MCF 10A (cell line): Measurements from ENCODE around the gene CPEB1. TPM values are rescaled to one million over a fixed set of nuclear protein-coding genes. Genes with fewer than 3 reads are reported as not detected.

Experiments used
- BruUV-seq: library from RNA; stranded (reverse); fragments of 400-500 nt; replicated peaks from 2 replicates; lab custom pipeline; 2021; lab: Mats Ljungman, UMichigan
- CTCF ChIA-PET: fragments of 300-600 bp; sonication (Branson Sonifier 250); formaldehyde crosslinking; extraction: SDS; loops from one replicate; lab custom pipeline; 2021; ENCODE audit warnings: antibody characterized with exemption, inconsistent platforms; lab: Yijun Ruan, JAX
- POLR2A ChIA-PET: fragments of 300-600, 350-650 bp; sonication (Branson Sonifier 250); formaldehyde crosslinking; extraction: SDS; loops from one replicate; lab custom pipeline; 2020; ENCODE audit warnings: antibody characterized with exemption, inconsistent platforms; lab: Yijun Ruan, JAX
- DNase-seq: peaks from one replicate; pipeline ENCODE4 v3.0.0-alpha.2; 2018; ENCODE audit not compliant: unreplicated experiment
- H3K27ac Mint-ChIP-seq: one replicate; pipeline ENCODE4 v1.8.0; 2022; ENCODE audit warnings: mild to moderate bottlenecking, low read depth, mixed read lengths; ENCODE audit not compliant: unreplicated experiment
- H3K27me3 Mint-ChIP-seq: one replicate; pipeline ENCODE4 v1.8.0; 2022; ENCODE audit warnings: mixed read lengths; ENCODE audit not compliant: insufficient read depth, unreplicated experiment
- H3K36me3 Mint-ChIP-seq: one replicate; pipeline ENCODE4 v1.8.0; 2022; ENCODE audit warnings: mild to moderate bottlenecking, moderate library complexity, mixed read lengths; ENCODE audit not compliant: insufficient read depth, unreplicated experiment
- H3K4me1 Mint-ChIP-seq: one replicate; pipeline ENCODE4 v1.8.0; 2022; ENCODE audit warnings: mixed read lengths; ENCODE audit not compliant: insufficient read depth, unreplicated experiment
- H3K4me3 Mint-ChIP-seq: one replicate; pipeline ENCODE4 v1.8.0; 2022; ENCODE audit warnings: mild to moderate bottlenecking, moderate library complexity, mixed read lengths; ENCODE audit not compliant: unreplicated experiment
- H3K9me3 Mint-ChIP-seq: one replicate; pipeline ENCODE4 v1.8.0; 2022; ENCODE audit warnings: mixed read lengths; ENCODE audit not compliant: unreplicated experiment
- intact Hi-C: fragments of 100-400 bp; cut with micrococcal nuclease; formaldehyde crosslinking; loops from 2 replicates; pipeline ENCODE4 v1.14.1; 2022
- total RNA-seq: library from RNA; stranded (reverse); gene quantifications from 2 replicates; pipeline ENCODE4 v1.2.3, GENCODE V29; 2022
- TF ChIP-seq, protein P1 (sequence below): fragments of 200-600 bp; IDR thresholded peaks from one replicate; pipeline ENCODE4 v1.8.0; 2022; ENCODE audit warnings: antibody characterized with exemption, mild to moderate bottlenecking; ENCODE audit not compliant: unreplicated experiment

CPEB1 gene
- total RNA-seq, 1 experiment from 2014 or later = not detected

DNA sequence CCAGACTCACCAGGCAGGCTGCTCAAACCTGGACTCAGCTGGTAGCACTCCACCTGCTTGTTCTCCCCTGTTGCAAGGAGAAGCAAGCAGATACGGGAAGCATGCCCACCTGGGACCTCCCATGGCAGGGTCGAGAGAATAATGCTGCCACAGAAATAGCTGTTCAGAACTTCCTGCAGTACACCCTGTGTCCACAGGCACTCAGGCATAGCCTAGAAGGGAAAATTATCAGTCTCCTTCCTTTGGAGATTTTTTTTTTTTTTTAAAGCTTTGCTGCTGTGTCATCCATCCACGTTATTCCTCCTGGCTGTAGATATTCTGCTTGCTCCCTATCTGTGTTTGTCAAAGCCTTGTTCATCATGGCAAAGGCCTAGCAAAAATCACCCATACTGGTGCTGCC is 74.2 kb downstream of the CPEB1 start:
- BruUV-seq = no TSS peak
- no peaks in the 10 kb centered on the region for H3K9me3 Mint-ChIP-seq
- ChIA-PET POLR2A (interaction anchor here (0.6 to 2.0 kb wide), 5 partner anchors 9 to 178 kb away, joined by 3 to 9 read pairs (median 4); partner anchors contain the start of gene RPS17), CTCF (interaction anchor here (0.6 kb wide), 1 partner anchor 342 kb away, joined by 3 read pairs; no protein-coding TSS in a partner anchor)
- H3K36me3 Mint-ChIP-seq = no peaks in the 10 kb centered on the region
- TF ChIP-seq, protein P1, sequence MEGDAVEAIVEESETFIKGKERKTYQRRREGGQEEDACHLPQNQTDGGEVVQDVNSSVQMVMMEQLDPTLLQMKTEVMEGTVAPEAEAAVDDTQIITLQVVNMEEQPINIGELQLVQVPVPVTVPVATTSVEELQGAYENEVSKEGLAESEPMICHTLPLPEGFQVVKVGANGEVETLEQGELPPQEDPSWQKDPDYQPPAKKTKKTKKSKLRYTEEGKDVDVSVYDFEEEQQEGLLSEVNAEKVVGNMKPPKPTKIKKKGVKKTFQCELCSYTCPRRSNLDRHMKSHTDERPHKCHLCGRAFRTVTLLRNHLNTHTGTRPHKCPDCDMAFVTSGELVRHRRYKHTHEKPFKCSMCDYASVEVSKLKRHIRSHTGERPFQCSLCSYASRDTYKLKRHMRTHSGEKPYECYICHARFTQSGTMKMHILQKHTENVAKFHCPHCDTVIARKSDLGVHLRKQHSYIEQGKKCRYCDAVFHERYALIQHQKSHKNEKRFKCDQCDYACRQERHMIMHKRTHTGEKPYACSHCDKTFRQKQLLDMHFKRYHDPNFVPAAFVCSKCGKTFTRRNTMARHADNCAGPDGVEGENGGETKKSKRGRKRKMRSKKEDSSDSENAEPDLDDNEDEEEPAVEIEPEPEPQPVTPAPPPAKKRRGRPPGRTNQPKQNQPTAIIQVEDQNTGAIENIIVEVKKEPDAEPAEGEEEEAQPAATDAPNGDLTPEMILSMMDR = no peak
- intact Hi-C loops = no loop called here
- peaks cover 21% of the 10 kb centered on the region for H3K27me3 Mint-ChIP-seq
- H3K4me1 Mint-ChIP-seq = no peaks in the 10 kb centered on the region
- no peak overlapping the region for H3K4me3 Mint-ChIP-seq
- H3K27ac Mint-ChIP-seq = no peak overlapping the region
- DNase-seq = no peak

DNA sequence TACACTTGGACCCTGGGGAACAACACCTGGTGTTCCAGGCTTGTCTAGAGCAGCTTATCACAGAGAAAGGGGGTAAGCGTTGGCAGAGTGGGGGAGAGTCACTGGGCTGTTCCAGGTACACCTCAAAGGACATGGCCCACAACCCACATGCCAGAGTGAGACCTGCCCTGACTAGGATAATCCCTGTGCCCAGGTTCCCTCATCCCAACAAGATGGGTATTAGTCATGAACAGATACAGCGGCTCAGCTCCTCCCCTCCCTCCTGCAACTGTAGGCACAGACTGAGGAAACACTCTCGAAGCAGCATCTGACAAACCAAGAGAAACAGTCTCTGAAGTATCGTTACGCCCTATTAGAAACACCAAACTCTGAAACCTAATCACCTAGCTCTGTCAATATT is 74.9 kb downstream of the CPEB1 start:
- no peaks in the 10 kb centered on the region for H3K9me3 Mint-ChIP-seq
- H3K27ac Mint-ChIP-seq = no peak overlapping the region
- POLR2A ChIA-PET = interaction anchor here (0.6 to 2.0 kb wide), 4 partner anchors 10 to 178 kb away, joined by 4 to 9 read pairs (median 5); partner anchors contain the start of gene RPS17
- DNase-seq = no peak
- H3K27me3 Mint-ChIP-seq = peaks cover 21% of the 10 kb centered on the region
- TF ChIP-seq, protein P1 = no peak
- intact Hi-C loops = no loop called here
- H3K36me3 Mint-ChIP-seq = no peaks in the 10 kb centered on the region
- CTCF ChIA-PET = no interaction called here
- no peaks in the 10 kb centered on the region for H3K4me1 Mint-ChIP-seq
- BruUV-seq = no TSS peak
- no peak overlapping the region for H3K4me3 Mint-ChIP-seq

DNA sequence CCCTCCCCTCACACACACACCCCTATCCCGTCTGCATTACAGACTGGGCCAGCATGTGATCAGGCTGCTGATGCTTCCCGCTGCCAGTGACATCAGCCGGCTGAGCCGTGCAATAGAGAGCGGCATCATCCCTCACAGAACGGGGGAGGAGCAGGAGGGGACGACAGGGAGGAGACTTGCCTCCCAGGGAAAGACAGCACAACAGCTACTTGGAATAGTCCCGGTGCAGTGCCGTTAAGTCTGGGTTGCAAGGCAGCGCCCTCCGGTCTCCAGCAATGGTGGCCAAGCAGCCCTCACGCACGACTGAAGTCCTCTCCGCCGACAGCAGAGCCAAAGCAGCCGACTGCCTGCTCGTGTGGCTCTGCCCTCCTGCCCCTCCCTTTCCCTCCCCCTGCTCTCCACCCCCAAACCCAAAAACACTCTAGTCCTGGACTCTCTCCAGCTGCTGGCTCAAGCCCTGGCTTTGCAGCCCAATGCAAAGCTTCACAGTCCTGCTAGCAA is 75.4 kb downstream of the CPEB1 start:
- intact Hi-C loops = no loop called here
- peaks cover 21% of the 10 kb centered on the region for H3K27me3 Mint-ChIP-seq
- H3K9me3 Mint-ChIP-seq = no peaks in the 10 kb centered on the region
- no TSS peak for BruUV-seq
- no peak overlapping the region for H3K4me3 Mint-ChIP-seq
- H3K4me1 Mint-ChIP-seq = no peaks in the 10 kb centered on the region
- CTCF ChIA-PET = no interaction called here
- H3K36me3 Mint-ChIP-seq = no peaks in the 10 kb centered on the region
- POLR2A ChIA-PET = interaction anchor here (0.6 to 2.0 kb wide), 4 partner anchors 10 to 178 kb away, joined by 4 to 9 read pairs (median 5); partner anchors contain the start of gene RPS17
- H3K27ac Mint-ChIP-seq = no peak overlapping the region
- DNase-seq = no peak
- TF ChIP-seq, protein P1 = no peak

DNA sequence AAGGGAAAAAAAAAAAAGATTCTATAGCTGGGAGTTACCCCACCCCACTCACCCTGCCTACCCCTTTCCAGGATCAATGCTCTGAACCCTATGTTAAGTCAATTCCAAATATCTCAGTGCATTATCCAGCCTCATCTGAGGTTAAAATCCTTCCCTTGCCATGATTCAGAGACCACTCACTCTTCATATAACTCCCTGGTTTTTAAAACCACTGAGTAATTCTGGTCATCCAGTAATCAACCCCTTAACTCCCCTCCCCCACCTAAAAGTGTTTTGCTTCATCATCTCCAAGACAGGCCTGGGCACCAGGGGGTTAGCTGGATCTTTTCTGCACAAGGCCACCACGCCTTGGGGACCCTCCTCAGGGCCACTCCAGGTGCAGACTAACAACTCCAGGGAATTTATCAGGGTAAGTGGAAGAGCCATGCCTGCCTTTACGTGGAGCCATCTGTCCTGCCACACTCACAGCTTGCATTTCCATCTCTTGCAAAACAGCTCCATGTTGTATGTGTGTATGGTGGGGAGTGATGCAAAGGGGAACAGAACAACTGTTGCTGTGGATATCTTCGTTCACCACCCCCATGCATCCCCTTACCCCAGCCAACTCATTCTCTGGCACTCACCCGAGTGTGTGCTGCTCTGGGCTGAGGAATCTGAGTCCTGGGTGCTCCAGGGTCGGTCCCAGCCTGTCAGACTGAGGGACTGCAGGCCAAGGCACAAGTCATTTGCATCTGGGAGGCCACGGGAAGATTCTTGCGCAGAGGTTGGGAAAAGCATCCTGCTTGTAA is 76.2 kb downstream of the CPEB1 start:
- no peaks in the 10 kb centered on the region for H3K9me3 Mint-ChIP-seq
- H3K27ac Mint-ChIP-seq = no peak overlapping the region
- POLR2A ChIA-PET = interaction anchor here (2.0 kb wide), 1 partner anchor 11 kb away, joined by 6 read pairs; no protein-coding TSS in a partner anchor
- no TSS peak for BruUV-seq
- no peak for DNase-seq
- TF ChIP-seq, protein P1 = no peak
- no peak overlapping the region for H3K4me3 Mint-ChIP-seq
- H3K27me3 Mint-ChIP-seq = peaks cover 14% of the 10 kb centered on the region
- no peaks in the 10 kb centered on the region for H3K4me1 Mint-ChIP-seq
- CTCF ChIA-PET = no interaction called here
- H3K36me3 Mint-ChIP-seq = no peaks in the 10 kb centered on the region
- intact Hi-C loops = no loop called here
